Mesodermal cell (in vitro differentiated cells): ENCODE data around the gene TTBK1.
"Not testable (repeated sequence)": the region's sequence is repeated elsewhere in the genome, so short reads cannot be mapped to it uniquely, and the experiment has no call there.

Experiments used
- H3K27ac ChIP-seq: 2 replicates; pipeline ENCODE4 v1.7.0; 2013; ENCODE audit warnings: mild to moderate bottlenecking, low read depth, low read length, moderate library complexity; ENCODE audit not compliant: severe bottlenecking
- H3K36me3 ChIP-seq: 2 replicates; pipeline ENCODE4 v1.7.1; 2013; ENCODE audit warnings: mild to moderate bottlenecking, low read length, moderate library complexity; ENCODE audit not compliant: control insufficient read depth, insufficient read depth
- H3K4me1 ChIP-seq: one replicate; pipeline ENCODE4 v1.7.1; 2013; ENCODE audit warnings: mild to moderate bottlenecking, low read length; ENCODE audit not compliant: insufficient read depth, control insufficient read depth, poor library complexity, severe bottlenecking
- H3K4me3 ChIP-seq: 2 replicates; pipeline ENCODE4 v1.7.0; 2013; ENCODE audit warnings: low read length, control low read depth, mild to moderate bottlenecking; ENCODE audit not compliant: insufficient read depth, poor library complexity, severe bottlenecking; ENCODE audit errors: extremely low read depth
- H3K9me3 ChIP-seq: 2 replicates; pipeline ENCODE4 v1.7.1; 2013; ENCODE audit warnings: mild to moderate bottlenecking, low read length, moderate library complexity; ENCODE audit not compliant: control insufficient read depth
- WGBS, 2 experiments: methylation state at CpG; one replicate each; pipeline ENCODE4 v1.1.5; 2013; ENCODE audit warnings: missing lambda C conversion rate in 2 of 2; ENCODE audit not compliant: insufficient coverage in 2 of 2; 5-methylcytosine and 5-hydroxymethylcytosine counted together

TTBK1 gene

DNA sequence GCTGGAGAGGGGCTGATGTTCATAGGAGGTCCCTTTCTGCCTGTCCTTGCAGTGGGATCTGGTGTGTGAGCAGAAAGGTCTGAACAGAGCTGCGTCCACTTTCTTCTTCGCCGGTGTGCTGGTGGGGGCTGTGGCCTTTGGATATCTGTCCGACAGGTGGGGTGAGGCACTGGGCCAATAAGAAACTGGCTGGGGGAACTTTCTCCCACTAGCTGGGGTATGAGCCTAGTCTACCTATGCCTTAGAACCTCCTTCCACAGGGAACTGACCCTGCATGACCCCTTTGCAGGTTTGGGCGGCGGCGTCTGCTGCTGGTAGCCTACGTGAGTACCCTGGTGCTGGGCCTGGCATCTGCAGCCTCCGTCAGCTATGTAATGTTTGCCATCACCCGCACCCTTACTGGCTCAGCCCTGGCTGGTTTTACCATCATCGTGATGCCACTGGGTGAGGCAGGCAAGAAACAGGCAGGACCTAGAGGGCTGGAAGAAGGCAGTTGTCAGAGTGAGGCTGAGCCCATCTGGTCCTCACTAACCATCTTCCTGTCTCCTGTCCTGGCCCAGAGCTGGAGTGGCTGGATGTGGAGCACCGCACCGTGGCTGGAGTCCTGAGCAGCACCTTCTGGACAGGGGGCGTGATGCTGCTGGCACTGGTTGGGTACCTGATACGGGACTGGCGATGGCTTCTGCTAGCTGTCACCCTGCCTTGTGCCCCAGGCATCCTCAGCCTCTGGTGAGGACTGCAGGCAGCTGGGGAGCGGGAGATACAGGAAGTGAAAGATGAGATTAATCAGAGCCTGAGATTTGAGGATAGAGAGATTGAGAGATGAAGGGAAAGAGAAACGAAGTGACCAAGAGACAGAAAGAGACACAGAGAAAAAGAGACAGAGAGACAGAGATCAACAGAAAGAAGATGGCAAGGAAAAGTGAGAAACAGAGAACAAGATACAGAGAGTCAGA is 56.3 kb downstream of the TTBK1 start:
- H3K4me3 ChIP-seq, result no peak overlapping the region
- WGBS, 2 experiments, result 91 to 94% methylated on average over 16 to 18 of the region's 18 CpGs
- no peak overlapping the region for H3K27ac ChIP-seq

GRCh38 chr6:43301081-43301870 is 58.0 kb downstream of the TTBK1 start:
- 91 to 96% methylated on average over 9 to 12 of the region's 15 CpGs for WGBS, 2 experiments
- no peaks in the 10 kb centered on the region for H3K36me3 ChIP-seq
- H3K4me1 ChIP-seq, result no peaks in the 10 kb centered on the region
- H3K4me3 ChIP-seq, result no peak overlapping the region
- H3K27ac ChIP-seq, result no peak overlapping the region
- H3K9me3 ChIP-seq, result no peaks in the 10 kb centered on the region

More for the DNA sequence above, 56.3 kb downstream of the TTBK1 start:
- Histone ChIP-seq H3K4me1 (no peaks in the 10 kb centered on the region), H3K36me3 (no peaks in the 10 kb centered on the region), H3K9me3 (no peaks in the 10 kb centered on the region)

GRCh38 chr6:43302126-43302525 is 58.8 kb downstream of the TTBK1 start:
- WGBS, 2 experiments, result 93 to 94% methylated on average over 15 to 19 of the region's 19 CpGs
- H3K36me3 ChIP-seq, result no peaks in the 10 kb centered on the region
- H3K9me3 ChIP-seq, result no peaks in the 10 kb centered on the region
- H3K4me3 ChIP-seq, result no peak overlapping the region
- H3K27ac ChIP-seq, result no peak overlapping the region
- H3K4me1 ChIP-seq, result no peaks in the 10 kb centered on the region

DNA sequence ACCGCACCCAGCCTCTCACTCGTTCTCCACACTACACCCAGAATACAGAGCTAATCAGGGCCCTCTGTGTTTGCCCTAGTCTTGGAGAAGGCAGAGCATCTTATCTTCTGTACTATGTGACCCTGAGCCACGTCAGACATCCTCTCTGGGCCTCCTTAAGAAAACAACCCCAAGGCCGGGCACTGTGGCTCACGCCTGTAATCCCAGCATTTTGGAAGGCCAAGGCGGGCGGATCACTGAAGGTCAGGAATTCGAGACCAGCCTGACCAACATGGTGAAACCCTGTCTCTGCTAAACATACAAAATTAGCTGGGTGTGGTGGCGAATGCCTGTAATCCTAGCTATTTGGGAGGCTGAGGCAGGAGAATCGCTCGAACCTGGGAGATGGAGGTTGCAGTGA is 59.7 kb downstream of the TTBK1 start:
- not testable (repeated sequence) for H3K4me3 ChIP-seq, H3K9me3 ChIP-seq, H3K4me1 ChIP-seq, H3K36me3 ChIP-seq, H3K27ac ChIP-seq
- WGBS, 2 experiments, result 89 to 95% methylated on average over 5 to 6 of the region's 11 CpGs

DNA sequence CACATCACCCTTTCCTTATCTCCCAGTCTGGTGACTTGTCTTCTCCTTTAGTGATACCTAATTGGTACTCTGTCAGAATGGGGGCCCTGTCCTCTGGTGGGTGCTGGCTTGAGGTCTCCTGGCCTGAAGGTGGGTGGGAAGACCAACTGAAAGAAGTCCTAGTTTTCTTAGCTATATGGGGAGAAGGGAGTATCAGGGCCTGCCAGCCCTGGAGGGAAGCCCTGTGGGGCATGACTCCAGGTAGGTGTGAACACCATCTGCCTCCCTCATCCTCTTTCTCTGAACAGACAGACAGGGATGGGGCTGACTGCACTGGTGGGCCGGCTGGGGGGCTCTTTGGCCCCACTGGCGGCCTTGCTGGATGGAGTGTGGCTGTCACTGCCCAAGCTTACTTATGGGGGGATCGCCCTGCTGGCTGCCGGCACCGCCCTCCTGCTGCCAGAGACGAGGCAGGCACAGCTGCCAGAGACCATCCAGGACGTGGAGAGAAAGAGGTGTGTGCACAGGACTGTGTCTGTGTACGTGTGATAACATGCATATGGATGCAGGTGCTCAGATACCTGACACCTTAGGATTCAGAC is 60.6 kb downstream of the TTBK1 start:
- Histone ChIP-seq H3K9me3 (no peaks in the 10 kb centered on the region), H3K4me1 (no peaks in the 10 kb centered on the region), H3K4me3 (no peak overlapping the region), H3K36me3 (no peaks in the 10 kb centered on the region), H3K27ac (no peak overlapping the region)
- 87 to 98% methylated on average over 6 of the region's 8 CpGs for WGBS, 2 experiments

DNA sequence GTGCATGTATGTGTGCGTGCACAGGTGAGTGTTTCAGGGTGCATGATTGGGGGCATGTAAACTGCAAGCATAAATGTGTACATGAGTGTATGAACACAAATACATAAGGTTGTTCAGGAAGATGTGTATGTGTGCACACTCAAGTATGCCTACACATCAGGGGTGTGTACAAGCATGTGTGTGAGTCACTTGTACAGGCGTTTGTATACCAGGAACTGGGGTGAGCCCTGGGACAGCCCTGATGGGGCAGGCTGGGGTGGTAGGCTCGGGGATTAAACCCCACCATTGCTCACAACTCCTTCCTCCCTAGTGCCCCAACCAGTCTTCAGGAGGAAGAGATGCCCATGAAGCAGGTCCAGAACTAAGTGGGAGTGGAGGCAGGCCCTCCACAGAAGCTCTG is 61.1 kb downstream of the TTBK1 start:
- Histone ChIP-seq H3K27ac (no peak overlapping the region), H3K4me3 (no peak overlapping the region), H3K9me3 (no peaks in the 10 kb centered on the region), H3K36me3 (no peaks in the 10 kb centered on the region), H3K4me1 (no peaks in the 10 kb centered on the region)
- 90 to 100% methylated on average over 1 to 3 of the region's 3 CpGs for WGBS, 2 experiments

DNA sequence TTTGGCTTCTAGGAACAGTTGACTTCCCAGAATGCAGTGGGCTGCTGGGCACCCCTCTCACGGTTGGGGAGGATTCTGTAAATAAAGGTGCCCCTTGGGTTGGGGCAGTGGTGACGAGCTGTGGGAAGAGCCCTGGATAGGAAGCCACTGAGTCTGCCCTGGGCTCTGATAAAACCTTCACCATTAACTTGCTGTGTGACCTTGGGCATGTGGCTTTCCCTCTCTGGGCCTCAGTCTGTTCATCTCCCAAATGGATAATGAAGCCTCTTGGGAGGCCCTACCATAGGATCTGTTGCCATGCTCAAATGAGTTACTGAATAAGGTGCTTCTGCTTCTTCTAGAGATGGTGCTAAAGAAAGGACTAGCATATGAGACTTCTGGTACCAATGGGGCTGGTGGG is 61.6 kb downstream of the TTBK1 start:
- H3K9me3 ChIP-seq, result no peaks in the 10 kb centered on the region
- H3K4me3 ChIP-seq, result no peak overlapping the region
- no peaks in the 10 kb centered on the region for H3K36me3 ChIP-seq
- H3K4me1 ChIP-seq, result no peaks in the 10 kb centered on the region
- 75 to 100% methylated on average over 2 of the region's 2 CpGs for WGBS, 2 experiments
- no peak overlapping the region for H3K27ac ChIP-seq

DNA sequence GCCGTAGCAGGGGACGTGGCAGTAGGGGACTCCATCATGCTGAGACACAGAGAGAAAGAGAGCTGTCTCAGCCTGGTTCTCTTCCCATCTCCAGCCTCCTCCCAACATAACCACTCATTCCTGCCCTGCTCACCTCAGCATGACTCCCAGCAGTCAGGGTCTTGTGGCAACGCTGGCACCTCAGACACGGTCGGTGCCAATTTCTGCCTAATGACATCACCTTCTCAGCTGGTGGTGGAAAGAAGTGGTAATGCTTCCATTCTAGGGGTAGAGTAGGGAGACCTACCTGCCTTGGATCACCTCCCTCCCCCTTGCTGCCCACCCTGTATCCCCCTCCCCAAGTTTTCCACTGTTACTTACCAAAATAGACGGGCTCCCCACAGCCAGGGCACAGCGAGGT is 62.8 kb downstream of the TTBK1 start:
- Histone ChIP-seq H3K4me3 (no peak overlapping the region), H3K4me1 (no peaks in the 10 kb centered on the region), H3K9me3 (no peaks in the 10 kb centered on the region), H3K27ac (no peak overlapping the region), H3K36me3 (no peaks in the 10 kb centered on the region)
- 94 to 100% methylated on average over 3 to 4 of the region's 7 CpGs for WGBS, 2 experiments

GRCh38 chr6:43307451-43308100 is 64.3 kb downstream of the TTBK1 start:
- Histone ChIP-seq H3K4me1 (no peaks in the 10 kb centered on the region), H3K4me3 (no peak overlapping the region), H3K27ac (no peak overlapping the region), H3K36me3 (no peaks in the 10 kb centered on the region), H3K9me3 (no peaks in the 10 kb centered on the region)
- WGBS, 2 experiments, result 90 to 91% methylated on average over 4 to 5 of the region's 5 CpGs
